Keratinocyte (primary cell): ENCODE measurements around the gene TRAPPC10.
"Not testable (repeated sequence)": the region's sequence is repeated elsewhere in the genome, so short reads cannot be mapped to it uniquely, and the experiment has no call there.

Experiments used
- CTCF ChIP-seq, 3 experiments: IDR thresholded peaks in 1 of 3; conservative IDR thresholded peaks in 1 of 3; optimal IDR thresholded peaks in 1 of 3; 2 replicates in 2 of 3; 3 replicates in 1 of 3; pipeline versions ENCODE3 to v1.5.1; 2011; ENCODE audit warnings: low read length in 3 of 3, mild to moderate bottlenecking in 3 of 3, moderate library complexity in 2 of 3, control low read depth in 1 of 3, inconsistent platforms in 1 of 3; ENCODE audit not compliant: insufficient read depth in 2 of 3; ENCODE audit errors: extremely low read depth in 1 of 3
- EZH2 ChIP-seq: IDR thresholded peaks from one replicate; pipeline ENCODE4 v1.6.1; 2012; ENCODE audit warnings: inconsistent platforms, mild to moderate bottlenecking, low read length, moderate library complexity

GRCh38 chr21:44113702-44114371 is 101.7 kb downstream of the TRAPPC10 start:
- TF ChIP-seq CTCF (optimal IDR thresholded peaks at IDR 0.05 in 1 of 3, IDR thresholded peaks at IDR 0.05 in 1 of 3, conservative IDR thresholded peaks at IDR 0.05 in 1 of 3; ENCODE audit: extremely low read depth in 1 of 3, insufficient read depth in 2 of 3, low read length in 3 of 3); EZH2: not testable (repeated sequence)
